ENCODE results near the gene KDM5A. TPM values are rescaled to one million over a fixed set of nuclear protein-coding genes. Genes with fewer than 3 reads are reported as not detected.

The KDM5A gene
- total RNA-seq, 1 donor from 2014 or later, result 52.2 TPM

Other genes with a start within 250 kb of the KDM5A start
- gene SLC6A12, start 175.2 kb downstream of the KDM5A start, total RNA-seq, result 6.9 TPM
- 12.2 TPM for gene SLC6A13, start 126.5 kb downstream of the KDM5A start, total RNA-seq
- gene CCDC77, start 12.3 kb upstream of the KDM5A start, total RNA-seq, result 30.6 TPM
- gene B4GALNT3, start 70.6 kb upstream of the KDM5A start, total RNA-seq, result 2.4 TPM

Measured in frontal cortex (tissue), 1 donor.